ENCODE data around the gene C16orf46. TPM values are rescaled to one million over a fixed set of nuclear protein-coding genes. Genes with fewer than 3 reads are reported as not detected.
A peak's percentile ranks its signal among the peaks of the same experiment; 100 is the strongest.
"Not testable (repeated sequence)": the region's sequence is repeated elsewhere in the genome, so short reads cannot be mapped to it uniquely, and the experiment has no call there.

The C16orf46 gene
- total RNA-seq (0.27 TPM), polyA plus RNA-seq (ENCODE audit: insufficient read depth in 1 of 8, insufficient read length in 8 of 8, low replicate concordance in 1 of 8) (under 1 TPM; 0.19 to 0.76 (median 0.36) TPM)
- long read RNA-seq, donor 1, result 0 reads
- long read RNA-seq, donor 2, result 0 reads
- long read RNA-seq, donor 3, result 0 reads
- long read RNA-seq, donor 4, result 0 reads
- long read RNA-seq, donor 5, result 0 reads
- long read RNA-seq, donor 6, result 0 reads
- long read RNA-seq, donor 7, result 0 reads
- long read RNA-seq, donor 8, result 0 reads
- long read RNA-seq, donor 9, result 0 reads
- long read RNA-seq, donor 10, result 0 reads
- long read RNA-seq, donor 11, result 0 reads

GRCh38 chr16:81077076-81077940 is at the start of gene C16orf46:
C16orf46 (minus strand) TSS chr16:81077238; CDS start chr16:81063955, 13,283 bp downstream.
- H3K4me1 ChIP-seq (ENCODE audit: control insufficient read depth, insufficient read depth, low read length), result peaks cover 10% of the 10 kb centered on the region
- DNase-seq, result peak; percentile 98
- peak within 1 kb of the TSS; percentile 98 for H3K27ac ChIP-seq (ENCODE audit: low read length)
- WGBS (ENCODE audit: insufficient coverage), result 10% methylated on average over 54 of the region's 59 CpGs
- H3K36me3 ChIP-seq (ENCODE audit: control insufficient read depth, insufficient read depth, low read length), result no peaks in the 10 kb centered on the region
- H3K4me3 ChIP-seq (ENCODE audit: low read length), result peak within 1 kb of the TSS; percentile 84
- no peaks in the 10 kb centered on the region for H3K9me3 ChIP-seq (replicated peaks; ENCODE audit: control insufficient read depth, low read depth, low read length)
- no peaks in the 10 kb centered on the region for H3K27me3 ChIP-seq (ENCODE audit: control insufficient read depth, insufficient read depth, low read length)

GRCh38 chr16:81123092-81123852 is 46.2 kb upstream of the C16orf46 start:
- H3K9me3 ChIP-seq (replicated peaks; ENCODE audit: control insufficient read depth, low read depth, low read length), result no peaks in the 10 kb centered on the region
- WGBS (ENCODE audit: insufficient coverage), result 79% methylated on average over 8 of the region's 17 CpGs
- no peak overlapping the region for H3K4me3 ChIP-seq (ENCODE audit: low read length)
- no peak overlapping the region for H3K27ac ChIP-seq (ENCODE audit: low read length)
- DNase-seq, result no peak
- no peaks in the 10 kb centered on the region for H3K36me3 ChIP-seq (ENCODE audit: control insufficient read depth, insufficient read depth, low read length)
- peaks cover 4% of the 10 kb centered on the region for H3K27me3 ChIP-seq (ENCODE audit: control insufficient read depth, insufficient read depth, low read length)
- no peaks in the 10 kb centered on the region for H3K4me1 ChIP-seq (ENCODE audit: control insufficient read depth, insufficient read depth, low read length)

GRCh38 chr16:81121474-81121990 is 44.5 kb upstream of the C16orf46 start:
- no peak for DNase-seq
- Histone ChIP-seq H3K9me3 (replicated peaks; ENCODE audit: control insufficient read depth, low read depth, low read length) (no peaks in the 10 kb centered on the region), H3K36me3 (ENCODE audit: control insufficient read depth, insufficient read depth, low read length) (no peaks in the 10 kb centered on the region), H3K27ac (ENCODE audit: low read length) (no peak overlapping the region), H3K4me1 (ENCODE audit: control insufficient read depth, insufficient read depth, low read length) (no peaks in the 10 kb centered on the region), H3K4me3 (ENCODE audit: low read length) (no peak overlapping the region), H3K27me3 (ENCODE audit: control insufficient read depth, insufficient read depth, low read length) (peaks cover 10% of the 10 kb centered on the region)
- 93% methylated on average over 13 of the region's 16 CpGs for WGBS (ENCODE audit: insufficient coverage)

- peaks cover 10% of the 10 kb centered on the region for H3K27me3 ChIP-seq (ENCODE audit: control insufficient read depth, insufficient read depth, low read length)
- no peak overlapping the region for H3K27ac ChIP-seq (ENCODE audit: low read length)
- no peaks in the 10 kb centered on the region for H3K36me3 ChIP-seq (ENCODE audit: control insufficient read depth, insufficient read depth, low read length)
- WGBS (ENCODE audit: insufficient coverage), result 60% methylated on average over 8 of the region's 11 CpGs
- H3K4me3 ChIP-seq (ENCODE audit: low read length), result no peak overlapping the region
- no peaks in the 10 kb centered on the region for H3K9me3 ChIP-seq (replicated peaks; ENCODE audit: control insufficient read depth, low read depth, low read length)
- no peak for DNase-seq
- no peaks in the 10 kb centered on the region for H3K4me1 ChIP-seq (ENCODE audit: control insufficient read depth, insufficient read depth, low read length)
Measured at GRCh38 chr16:81117436-81117835, 40.4 kb upstream of the C16orf46 start.

- H3K9me3 ChIP-seq (replicated peaks; ENCODE audit: control insufficient read depth, low read depth, low read length), result no peaks in the 10 kb centered on the region
- H3K36me3 ChIP-seq (ENCODE audit: control insufficient read depth, insufficient read depth, low read length), result no peaks in the 10 kb centered on the region
- H3K4me3 ChIP-seq (ENCODE audit: low read length), result no peak overlapping the region
- H3K4me1 ChIP-seq (ENCODE audit: control insufficient read depth, insufficient read depth, low read length), result no peaks in the 10 kb centered on the region
- WGBS (ENCODE audit: insufficient coverage), result 79% methylated on average over 6 of the region's 9 CpGs
- peaks cover 10% of the 10 kb centered on the region for H3K27me3 ChIP-seq (ENCODE audit: control insufficient read depth, insufficient read depth, low read length)
- no peak for DNase-seq
- H3K27ac ChIP-seq (ENCODE audit: low read length), result no peak overlapping the region
Measured at GRCh38 chr16:81116285-81116684, 39.2 kb upstream of the C16orf46 start.

- Histone ChIP-seq H3K9me3 (replicated peaks; ENCODE audit: control insufficient read depth, low read depth, low read length) (no peaks in the 10 kb centered on the region), H3K27me3 (ENCODE audit: control insufficient read depth, insufficient read depth, low read length) (peaks cover 5% of the 10 kb centered on the region), H3K4me3 (ENCODE audit: low read length) (no peak overlapping the region), H3K4me1 (ENCODE audit: control insufficient read depth, insufficient read depth, low read length) (no peaks in the 10 kb centered on the region), H3K27ac (ENCODE audit: low read length) (no peak overlapping the region), H3K36me3 (ENCODE audit: control insufficient read depth, insufficient read depth, low read length) (no peaks in the 10 kb centered on the region)
- WGBS (ENCODE audit: insufficient coverage), result 89% methylated on average over 2 of the region's 4 CpGs
- no peak for DNase-seq
Measured at GRCh38 chr16:81112453-81112852, 35.4 kb upstream of the C16orf46 start.

GRCh38 chr16:81109274-81109673 is 32.2 kb upstream of the C16orf46 start:
- 97% methylated on average over 5 of the region's 6 CpGs for WGBS (ENCODE audit: insufficient coverage)
- H3K36me3 ChIP-seq (ENCODE audit: control insufficient read depth, insufficient read depth, low read length); H3K9me3 ChIP-seq (replicated peaks; ENCODE audit: control insufficient read depth, low read depth, low read length): not testable (repeated sequence)

GRCh38 chr16:81107511-81107910 is 30.5 kb upstream of the C16orf46 start:
- no peak overlapping the region for H3K4me3 ChIP-seq (ENCODE audit: low read length)
- H3K27me3 ChIP-seq (ENCODE audit: control insufficient read depth, insufficient read depth, low read length), result no peaks in the 10 kb centered on the region
- H3K27ac ChIP-seq (ENCODE audit: low read length), result no peak overlapping the region
- WGBS (ENCODE audit: insufficient coverage), result 90% methylated on average over 8 of the region's 11 CpGs
- no peaks in the 10 kb centered on the region for H3K9me3 ChIP-seq (replicated peaks; ENCODE audit: control insufficient read depth, low read depth, low read length)
- no peaks in the 10 kb centered on the region for H3K36me3 ChIP-seq (ENCODE audit: control insufficient read depth, insufficient read depth, low read length)
- H3K4me1 ChIP-seq (ENCODE audit: control insufficient read depth, insufficient read depth, low read length), result no peaks in the 10 kb centered on the region
- no peak for DNase-seq

More at GRCh38 chr16:81109274-81109673, 32.2 kb upstream of the C16orf46 start:
- H3K27me3 ChIP-seq (ENCODE audit: control insufficient read depth, insufficient read depth, low read length); H3K4me3 ChIP-seq (ENCODE audit: low read length); H3K4me1 ChIP-seq (ENCODE audit: control insufficient read depth, insufficient read depth, low read length); DNase-seq; H3K27ac ChIP-seq (ENCODE audit: low read length): not testable (repeated sequence)

GRCh38 chr16:81106826-81107503 is 29.9 kb upstream of the C16orf46 start:
- Histone ChIP-seq H3K27me3 (ENCODE audit: control insufficient read depth, insufficient read depth, low read length) (no peaks in the 10 kb centered on the region), H3K4me1 (ENCODE audit: control insufficient read depth, insufficient read depth, low read length) (no peaks in the 10 kb centered on the region), H3K27ac (ENCODE audit: low read length) (no peak overlapping the region), H3K9me3 (replicated peaks; ENCODE audit: control insufficient read depth, low read depth, low read length) (no peaks in the 10 kb centered on the region), H3K4me3 (ENCODE audit: low read length) (no peak overlapping the region), H3K36me3 (ENCODE audit: control insufficient read depth, insufficient read depth, low read length) (no peaks in the 10 kb centered on the region)
- WGBS (ENCODE audit: insufficient coverage), result 20% methylated on average over 4 of the region's 8 CpGs
- DNase-seq, result no peak
